ENCODE measurements around the gene CEP131. TPM values are rescaled to one million over a fixed set of nuclear protein-coding genes. Genes with fewer than 3 reads are reported as not detected.

CEP131 gene
- total and polyA plus RNA-seq, 2 donors (not counting 3 experiments of a cell fraction or from before 2014, with no cell fraction given) = 5.3 to 17.9 TPM

DNA sequence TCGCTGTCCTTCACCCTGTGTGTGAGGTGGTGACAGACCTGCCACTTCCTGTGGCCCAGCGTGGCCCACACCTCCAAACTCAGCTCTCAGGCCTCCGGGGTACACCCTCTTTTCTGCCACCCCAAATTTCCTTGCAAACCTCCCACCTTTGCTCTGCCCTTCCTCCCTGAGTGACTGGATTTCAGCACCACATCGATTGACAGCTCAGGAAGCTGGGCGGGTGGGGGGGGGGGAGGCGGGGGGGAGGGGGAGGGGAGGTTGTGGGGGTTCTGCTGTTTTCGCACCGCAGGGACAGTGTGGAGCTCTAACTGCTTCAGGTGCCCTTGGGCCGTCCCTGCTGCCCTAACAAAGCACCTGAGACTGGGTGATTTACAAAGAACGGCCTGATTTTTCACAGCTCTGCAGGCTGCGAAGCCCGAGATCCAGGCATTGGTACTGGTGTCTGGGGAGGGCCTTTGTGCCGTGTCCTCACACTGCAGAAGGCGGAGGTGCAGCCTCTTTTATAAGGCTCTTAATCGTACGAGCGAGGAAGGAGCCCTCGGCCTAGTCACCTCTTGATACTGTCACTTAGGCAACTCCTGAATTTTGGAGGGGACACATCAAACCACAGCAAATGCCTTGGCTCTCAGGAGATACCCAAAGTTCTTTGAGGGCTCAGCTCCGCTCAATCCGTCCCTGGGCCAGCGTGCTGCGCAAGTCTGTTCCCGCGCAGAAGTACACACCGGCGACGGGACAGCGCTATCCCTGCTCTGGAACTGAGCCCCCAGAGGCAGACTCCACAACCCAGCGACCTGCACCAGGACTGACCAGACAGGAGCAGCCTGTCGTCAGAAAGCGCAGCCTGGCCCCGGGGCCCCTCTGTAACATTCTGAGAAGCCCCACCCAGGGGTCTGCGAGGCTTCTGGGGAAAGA lies 19.9 kb upstream of the CEP131 start:
- H3K4me1 ChIP-seq (ENCODE audit: control insufficient read depth, extremely low read depth, insufficient read depth, low read length) = peaks cover 6% of the 10 kb centered on the region
- no peak overlapping the region for H3K9ac ChIP-seq (replicated peaks; ENCODE audit: extremely low read depth, insufficient read depth, low read length)
- TF ChIP-seq POLR2AphosphoS5 (IDR thresholded peaks at IDR 0.05; ENCODE audit: insufficient read depth, low read depth, low read length) = no peak
- no peak for TF ChIP-seq FOS (IDR thresholded peaks at IDR 0.05; ENCODE audit: borderline replicate concordance, insufficient read depth, low read length)
- peak; percentile 9 for TF ChIP-seq POLR2A (IDR thresholded peaks at IDR 0.05; ENCODE audit: low read depth, low read length)
- TF ChIP-seq GATA2 (IDR thresholded peaks at IDR 0.05; ENCODE audit: insufficient read depth, insufficient read length, low read depth, low read length) = no peak
- no peak for TF ChIP-seq JUN (IDR thresholded peaks at IDR 0.05; ENCODE audit: borderline replicate concordance, insufficient read depth, insufficient read length, low read depth)
- ChIA-PET POLR2A (no interaction called here), CTCF (interaction anchor here (1.0 to 1.3 kb wide), 2 partner anchors 100 to 101 kb away, joined by 3 to 5 read pairs; no protein-coding TSS in a partner anchor)
- no peak overlapping the region for H3K4me2 ChIP-seq (ENCODE audit: insufficient read depth, low read length)
- DNase-seq (ENCODE audit: low read depth, low spot score) = no peak
- H3K9me1 ChIP-seq (replicated peaks; ENCODE audit: control insufficient read depth, extremely low read depth, insufficient read depth, low read length) = no peaks in the 10 kb centered on the region
- H3K27ac ChIP-seq (ENCODE audit: insufficient read depth, low read depth, low read length) = no peak overlapping the region
- intact Hi-C loops (cut with micrococcal nuclease) (no loop called here), dilution Hi-C loops (cut with MboI; ENCODE audit: extremely low pct_ligation_motif_present, low sequenced_read_pairs) (no loop called here)
- no peaks in the 10 kb centered on the region for H4K20me1 ChIP-seq (replicated peaks; ENCODE audit: control insufficient read depth, extremely low read depth, insufficient read depth, low read length)
- H3K9me3 ChIP-seq (replicated peaks; ENCODE audit: control insufficient read depth, insufficient read depth, low read length) = no peaks in the 10 kb centered on the region
- H2AFZ ChIP-seq (ENCODE audit: low read depth, low read length) = no peak overlapping the region
- no peaks in the 10 kb centered on the region for H3K27me3 ChIP-seq (ENCODE audit: control insufficient read depth in 2 of 2, insufficient read depth in 2 of 2, low read length in 2 of 2)
- no peak overlapping the region for H3K4me3 ChIP-seq (replicated peaks in 1 of 3; ENCODE audit: insufficient read depth in 1 of 3, low read depth in 1 of 3, low read length in 3 of 3)
- peaks cover 19% of the 10 kb centered on the region for H3K79me2 ChIP-seq (ENCODE audit: control insufficient read depth, insufficient read depth, low read length)
- no TSS peak for BruUV-seq (replicated peaks)
- H3K36me3 ChIP-seq (ENCODE audit: control insufficient read depth in 2 of 2, extremely low read depth in 1 of 2, insufficient read depth in 2 of 2, low read length in 2 of 2) = peaks cover 0 to 8% of the 10 kb centered on the region in 2 experiments
- no peak for FAIRE-seq
